ENCODE results near the gene CYBA.
"Not testable (repeated sequence)": the region's sequence is repeated elsewhere in the genome, so short reads cannot be mapped to it uniquely, and the experiment has no call there.

Gene CYBA

GRCh38 chr16:88609426-88609825 lies 41.4 kb downstream of the CYBA start:
- DNase-seq: not testable (repeated sequence)

GRCh38 chr16:88608076-88608475 lies 42.8 kb downstream of the CYBA start:
- DNase-seq: no peak

GRCh38 chr16:88606148-88606757 lies 44.6 kb downstream of the CYBA start:
- DNase-seq: no peak

GRCh38 chr16:88605186-88606147 lies 45.4 kb downstream of the CYBA start:
- no peak for DNase-seq

- no peak for DNase-seq
Measured at GRCh38 chr16:88602091-88602490, 48.8 kb downstream of the CYBA start.

GRCh38 chr16:88601313-88602036 lies 49.4 kb downstream of the CYBA start:
- DNase-seq: no peak

GRCh38 chr16:88600539-88600896 lies 50.3 kb downstream of the CYBA start:
- DNase-seq: no peak

GRCh38 chr16:88599825-88600538 lies 50.9 kb downstream of the CYBA start:
- no peak for DNase-seq

GRCh38 chr16:88599092-88599733 lies 51.6 kb downstream of the CYBA start:
- DNase-seq: peak; percentile 80

GRCh38 chr16:88597856-88598491 lies 52.9 kb downstream of the CYBA start:
- no peak for DNase-seq

- DNase-seq: peak; percentile 47
Measured at GRCh38 chr16:88596483-88596882, 54.4 kb downstream of the CYBA start.

- no peak for DNase-seq
Measured at GRCh38 chr16:88595921-88596320, 54.9 kb downstream of the CYBA start.

- no peak for DNase-seq
Measured at GRCh38 chr16:88595101-88595500, 55.8 kb downstream of the CYBA start.

GRCh38 chr16:88593910-88594309 lies 56.9 kb downstream of the CYBA start:
- DNase-seq: no peak

GRCh38 chr16:88593489-88593888 lies 57.4 kb downstream of the CYBA start:
- DNase-seq: no peak
